ENCODE data around the gene DYNC2H1. TPM values are rescaled to one million over a fixed set of nuclear protein-coding genes. Genes with fewer than 3 reads are reported as not detected.

The DYNC2H1 gene
- total RNA-seq, 4 donors from 2014 or later: 24.0 to 46.0 (median 34.9) TPM

DNA sequence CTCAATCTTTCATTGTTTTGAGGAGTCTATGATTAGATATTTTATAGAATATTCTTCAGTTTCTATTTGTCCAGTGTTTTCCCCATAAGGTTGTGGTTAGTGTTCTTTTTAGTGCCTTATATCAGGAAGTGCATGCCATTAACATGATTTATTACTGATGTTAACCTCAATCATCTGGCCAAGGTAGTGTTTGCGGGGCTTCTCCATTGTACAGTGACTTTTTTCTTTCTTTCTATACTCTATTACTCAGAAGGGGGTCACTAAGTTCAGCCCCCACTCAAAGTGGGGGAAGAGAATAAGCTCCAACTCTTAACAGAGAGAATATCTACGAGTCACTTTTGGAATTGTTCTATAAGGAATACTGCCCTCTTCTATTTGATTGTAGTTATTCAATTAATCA is 415.8 kb downstream of the DYNC2H1 start:
- TF ChIP-seq, protein P1, sequence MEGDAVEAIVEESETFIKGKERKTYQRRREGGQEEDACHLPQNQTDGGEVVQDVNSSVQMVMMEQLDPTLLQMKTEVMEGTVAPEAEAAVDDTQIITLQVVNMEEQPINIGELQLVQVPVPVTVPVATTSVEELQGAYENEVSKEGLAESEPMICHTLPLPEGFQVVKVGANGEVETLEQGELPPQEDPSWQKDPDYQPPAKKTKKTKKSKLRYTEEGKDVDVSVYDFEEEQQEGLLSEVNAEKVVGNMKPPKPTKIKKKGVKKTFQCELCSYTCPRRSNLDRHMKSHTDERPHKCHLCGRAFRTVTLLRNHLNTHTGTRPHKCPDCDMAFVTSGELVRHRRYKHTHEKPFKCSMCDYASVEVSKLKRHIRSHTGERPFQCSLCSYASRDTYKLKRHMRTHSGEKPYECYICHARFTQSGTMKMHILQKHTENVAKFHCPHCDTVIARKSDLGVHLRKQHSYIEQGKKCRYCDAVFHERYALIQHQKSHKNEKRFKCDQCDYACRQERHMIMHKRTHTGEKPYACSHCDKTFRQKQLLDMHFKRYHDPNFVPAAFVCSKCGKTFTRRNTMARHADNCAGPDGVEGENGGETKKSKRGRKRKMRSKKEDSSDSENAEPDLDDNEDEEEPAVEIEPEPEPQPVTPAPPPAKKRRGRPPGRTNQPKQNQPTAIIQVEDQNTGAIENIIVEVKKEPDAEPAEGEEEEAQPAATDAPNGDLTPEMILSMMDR (IDR thresholded peaks at IDR 0.05; ENCODE audit: low read depth): no peak

DNA sequence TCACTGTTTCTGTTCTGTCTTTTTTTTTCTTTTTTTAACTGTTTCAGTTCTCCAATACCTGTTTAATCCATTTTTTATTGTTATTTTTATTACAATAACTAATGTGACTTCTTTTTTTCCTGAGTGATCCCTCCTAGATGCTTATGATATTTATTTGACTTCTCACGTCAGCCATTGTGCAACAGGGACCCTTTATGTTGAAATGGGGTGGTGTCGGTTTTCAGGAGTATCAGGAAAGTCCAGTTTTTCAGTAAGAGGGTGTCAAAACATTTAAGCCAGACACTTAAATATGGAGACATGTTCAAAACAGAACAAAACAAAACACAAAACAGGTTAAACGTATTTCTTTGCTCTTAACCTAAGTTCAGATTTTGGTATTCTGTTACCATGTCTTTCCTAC is 418.8 kb downstream of the DYNC2H1 start:
- TF ChIP-seq, protein P1 (IDR thresholded peaks at IDR 0.05; ENCODE audit: low read depth): no peak

DNA sequence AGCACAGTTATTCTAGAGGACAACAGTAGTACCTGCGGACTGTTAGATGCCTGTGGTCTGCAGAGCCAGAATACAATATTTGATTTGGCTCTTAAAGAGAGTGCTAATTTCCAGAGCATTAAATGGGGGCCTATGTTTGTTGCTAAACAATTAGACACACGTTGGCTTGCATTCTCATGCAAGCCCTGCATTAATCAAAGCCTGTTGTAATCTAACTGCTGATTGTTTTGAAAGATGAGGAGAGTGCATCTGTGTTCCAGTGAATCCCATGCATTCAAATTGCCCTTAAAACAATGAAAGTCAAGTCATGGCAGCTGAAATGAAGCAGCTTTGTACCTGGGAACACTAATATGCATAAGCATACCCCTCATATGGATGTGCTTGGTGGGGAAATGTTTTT is 419.4 kb downstream of the DYNC2H1 start:
- TF ChIP-seq, protein P1 (IDR thresholded peaks at IDR 0.05; ENCODE audit: low read depth): no peak

DNA sequence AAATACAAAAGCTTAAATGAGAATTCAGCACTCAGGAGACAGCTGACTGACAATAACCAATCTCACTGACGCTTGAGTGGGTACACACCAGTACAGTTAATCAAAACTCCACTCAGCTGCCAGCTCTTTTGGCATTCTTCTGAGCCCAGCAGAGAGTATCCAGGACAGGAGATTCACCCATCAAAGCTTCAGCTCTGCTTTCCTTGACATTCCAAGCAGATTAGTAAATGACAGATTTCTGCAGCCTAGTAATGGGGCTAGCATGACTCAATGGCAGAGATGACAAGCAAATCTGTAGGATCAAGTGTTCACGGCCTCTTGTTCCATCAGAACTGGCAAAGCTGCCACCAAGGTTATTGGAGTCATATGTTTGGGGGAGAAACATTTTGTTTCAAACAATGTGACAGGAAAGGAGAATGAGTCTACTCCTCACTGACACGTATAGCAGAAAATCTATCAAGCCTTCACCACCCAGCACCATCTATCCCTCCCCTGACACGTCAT is 420.0 kb downstream of the DYNC2H1 start:
- TF ChIP-seq, protein P1 (IDR thresholded peaks at IDR 0.05; ENCODE audit: low read depth): no peak

Small RNA genes lying within 50 kb of the gene (small RNA-seq; reads per million reads assigned to genes)
- not detected for gene AP003461.1

Other genes starting within 250 kb of the DYNC2H1 start
- 10 to 100 TPM in 1 of 4 donors, not detected in 3; 17.0 TPM for gene MMP12, start 234.4 kb upstream of the DYNC2H1 start, total RNA-seq
- gene MMP13, start 153.7 kb upstream of the DYNC2H1 start, total RNA-seq: under 1 TPM in 2 of 4 donors, not detected in 2; 0.38 to 0.44 TPM
- 10 to 100 TPM; 23.8 to 47.8 (median 37.2) TPM for gene DCUN1D5, start 17.3 kb upstream of the DYNC2H1 start, total RNA-seq

Measured in subcutaneous adipose tissue (tissue), 4 donors.